GM18519 (cell line): ENCODE data around the gene ASZ1.

Experiments
- ATAC-seq: cut with Tn5 transposase; IDR thresholded peaks from one replicate; pipeline ENCODE4 v1.9.1; 2021; ENCODE audit warnings: mild to moderate bottlenecking, moderate library complexity; ENCODE audit not compliant: unreplicated experiment, low FRiP score

ASZ1 gene

DNA sequence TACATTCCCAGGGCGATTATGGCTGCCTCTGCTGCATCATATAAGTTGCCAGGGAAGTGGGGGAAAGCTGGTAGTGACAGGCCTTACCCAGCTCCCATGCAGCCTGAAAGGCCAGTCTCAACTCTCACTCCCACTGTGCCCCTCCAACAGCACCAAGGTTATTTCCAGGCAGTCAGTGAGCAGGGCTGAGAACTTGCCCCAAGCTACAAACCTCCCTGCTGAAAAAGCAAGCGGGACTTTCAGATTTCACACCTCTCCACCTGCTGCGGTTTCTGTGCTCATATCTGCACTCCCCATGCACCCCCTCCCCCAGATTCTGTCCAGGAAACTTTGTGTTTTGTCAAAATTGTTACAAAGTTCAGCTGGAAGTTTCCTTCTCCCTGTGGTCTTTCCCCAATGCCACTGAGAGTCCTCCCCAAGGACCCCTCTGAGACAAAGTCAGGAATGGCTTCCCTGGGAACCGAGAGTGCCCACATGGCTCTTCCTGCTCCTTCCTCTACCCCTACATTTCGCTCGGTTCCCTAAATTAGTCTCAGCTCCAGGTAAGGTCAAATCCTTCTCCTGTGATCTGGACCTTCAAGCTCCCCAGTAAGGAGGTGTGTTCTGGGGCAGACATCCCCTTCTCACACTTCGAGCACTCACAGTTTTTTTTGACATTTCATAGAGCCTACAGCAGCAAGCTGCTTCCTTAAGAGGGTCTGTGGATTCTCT, 79.2 kb downstream of the ASZ1 start:
- ATAC-seq, result peak; percentile 74

DNA sequence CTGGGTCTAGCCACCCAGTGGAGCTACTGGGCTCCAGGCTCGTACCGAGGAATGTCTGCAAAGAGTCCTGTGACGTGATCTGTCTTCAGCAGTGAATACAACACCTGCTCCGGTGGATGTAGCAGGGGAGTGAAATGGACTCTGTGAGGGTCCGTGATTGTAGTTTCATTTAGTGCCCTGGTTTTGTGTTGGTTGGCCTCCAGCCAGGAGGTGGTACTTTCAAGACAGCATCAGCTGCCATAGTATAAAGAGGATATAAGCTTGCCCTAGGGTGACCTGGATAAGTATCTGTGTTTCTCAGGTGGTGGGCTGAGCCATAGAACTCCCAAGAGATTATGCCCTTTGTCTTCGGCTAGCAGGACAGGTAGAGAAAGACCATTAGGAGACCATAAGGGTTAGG, 79.8 kb downstream of the ASZ1 start:
- ATAC-seq, result peak; percentile 17

DNA sequence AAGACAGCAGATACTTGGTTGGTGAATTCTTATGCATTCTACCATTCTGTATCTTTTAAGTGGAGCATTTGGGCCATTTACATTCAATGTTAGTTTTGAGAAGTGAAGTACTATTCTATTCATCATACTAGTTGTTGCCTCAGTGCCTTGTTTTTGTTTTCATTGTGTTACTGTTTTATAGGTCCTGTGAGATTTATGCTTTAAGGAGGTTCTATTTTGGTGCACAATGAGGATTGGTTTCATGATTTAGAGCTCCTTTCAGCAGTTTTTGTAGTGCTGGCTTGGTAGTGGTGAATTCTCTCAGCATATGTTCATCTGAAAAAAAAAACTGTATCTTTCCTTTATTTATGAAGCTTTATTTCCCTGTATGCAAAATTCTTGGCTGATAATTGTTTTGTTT, 81.1 kb downstream of the ASZ1 start:
- no peak for ATAC-seq

DNA sequence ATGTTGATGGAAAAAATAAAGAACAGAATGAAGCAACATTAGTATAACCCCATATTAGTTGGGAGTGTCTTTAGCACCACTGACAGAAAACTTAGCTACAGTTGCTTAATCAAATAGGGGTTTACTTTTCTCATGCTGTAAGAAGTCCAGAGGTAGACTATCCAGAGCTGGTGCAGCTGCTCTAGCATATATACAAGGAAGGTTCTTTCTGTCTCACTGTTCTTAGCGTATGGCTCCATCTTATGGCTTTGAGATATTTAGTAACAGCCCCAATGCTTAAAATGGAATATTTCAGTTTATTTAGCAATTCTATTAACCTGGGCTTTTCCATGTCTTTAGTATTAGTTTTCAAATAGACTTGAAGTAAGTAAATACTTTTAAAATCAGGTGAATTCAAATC, 89.3 kb downstream of the ASZ1 start:
- no peak for ATAC-seq

DNA sequence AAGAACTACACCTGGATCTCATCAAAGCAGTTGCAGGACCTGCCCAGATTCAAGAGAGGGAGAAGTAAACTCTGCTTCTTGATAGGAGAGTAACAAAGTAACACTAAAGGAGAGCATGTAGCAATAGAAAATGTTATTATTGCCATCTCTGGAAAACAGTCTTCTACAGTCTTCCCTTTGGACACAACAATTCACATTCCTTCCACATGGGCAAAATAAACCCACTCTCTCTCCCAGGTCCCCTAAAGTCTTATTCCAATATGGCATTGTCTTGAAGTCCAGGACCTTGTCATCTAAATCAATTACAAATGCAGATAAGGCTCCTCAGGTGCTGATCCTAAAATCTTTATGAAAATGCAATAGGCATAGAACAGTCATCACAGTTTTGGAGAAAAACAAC, 94.1 kb downstream of the ASZ1 start:
- ATAC-seq, result no peak

DNA sequence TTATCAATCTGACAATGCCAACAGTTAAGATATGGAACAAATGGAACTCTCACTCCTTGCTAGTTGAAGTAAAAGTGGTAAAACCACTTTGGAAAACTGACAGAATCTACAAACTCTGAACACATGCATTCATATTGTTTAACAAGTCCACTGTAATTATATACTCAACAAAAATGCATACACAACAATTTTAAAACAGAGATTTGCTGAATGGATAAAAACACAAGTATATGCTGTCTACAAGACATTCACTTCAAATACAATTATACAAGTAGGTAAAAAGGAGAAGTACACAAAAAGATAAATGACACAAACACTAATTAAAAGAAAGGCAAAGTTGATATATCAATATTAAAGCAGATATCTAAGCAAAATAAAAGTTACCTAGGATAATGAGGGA, 95.3 kb downstream of the ASZ1 start:
- ATAC-seq, result no peak

DNA sequence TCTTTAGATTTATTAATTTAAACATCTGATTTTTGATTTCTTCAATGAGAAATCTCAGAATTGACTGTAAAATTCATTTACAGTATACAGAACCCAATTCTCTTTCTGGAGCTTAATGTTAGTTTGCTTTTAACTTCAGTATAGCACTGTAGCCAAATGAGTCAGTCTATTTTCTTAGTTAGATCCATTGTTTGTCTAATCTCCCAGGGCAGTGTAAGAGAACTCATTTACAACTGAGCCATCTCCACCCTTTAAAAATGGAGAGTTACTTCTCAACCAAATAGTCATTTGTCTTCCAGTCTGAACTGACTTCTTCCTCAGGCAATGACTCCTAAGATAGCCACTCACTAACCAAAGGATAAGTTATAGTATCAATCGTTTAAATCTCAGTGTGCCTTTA, 101.5 kb downstream of the ASZ1 start:
- no peak for ATAC-seq

DNA sequence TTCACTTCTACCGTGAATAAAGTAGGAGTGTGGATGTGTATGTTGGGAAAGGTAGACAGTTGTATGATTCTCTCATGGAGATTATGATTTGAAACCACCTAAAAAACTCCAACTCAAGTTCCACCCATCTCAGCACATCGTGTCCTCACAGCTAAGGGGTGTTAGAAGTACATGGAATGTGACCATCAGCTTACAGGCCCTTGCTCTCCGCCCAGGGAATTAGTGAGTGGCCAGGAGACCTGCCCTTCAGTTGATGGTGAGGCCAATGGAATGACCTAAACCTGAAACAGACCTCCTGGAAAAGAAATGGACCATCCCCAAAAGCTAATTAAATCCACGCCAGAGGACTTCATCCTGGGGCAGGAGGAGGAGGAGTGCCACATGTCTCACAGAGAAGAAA, 102.3 kb downstream of the ASZ1 start:
- no peak for ATAC-seq

DNA sequence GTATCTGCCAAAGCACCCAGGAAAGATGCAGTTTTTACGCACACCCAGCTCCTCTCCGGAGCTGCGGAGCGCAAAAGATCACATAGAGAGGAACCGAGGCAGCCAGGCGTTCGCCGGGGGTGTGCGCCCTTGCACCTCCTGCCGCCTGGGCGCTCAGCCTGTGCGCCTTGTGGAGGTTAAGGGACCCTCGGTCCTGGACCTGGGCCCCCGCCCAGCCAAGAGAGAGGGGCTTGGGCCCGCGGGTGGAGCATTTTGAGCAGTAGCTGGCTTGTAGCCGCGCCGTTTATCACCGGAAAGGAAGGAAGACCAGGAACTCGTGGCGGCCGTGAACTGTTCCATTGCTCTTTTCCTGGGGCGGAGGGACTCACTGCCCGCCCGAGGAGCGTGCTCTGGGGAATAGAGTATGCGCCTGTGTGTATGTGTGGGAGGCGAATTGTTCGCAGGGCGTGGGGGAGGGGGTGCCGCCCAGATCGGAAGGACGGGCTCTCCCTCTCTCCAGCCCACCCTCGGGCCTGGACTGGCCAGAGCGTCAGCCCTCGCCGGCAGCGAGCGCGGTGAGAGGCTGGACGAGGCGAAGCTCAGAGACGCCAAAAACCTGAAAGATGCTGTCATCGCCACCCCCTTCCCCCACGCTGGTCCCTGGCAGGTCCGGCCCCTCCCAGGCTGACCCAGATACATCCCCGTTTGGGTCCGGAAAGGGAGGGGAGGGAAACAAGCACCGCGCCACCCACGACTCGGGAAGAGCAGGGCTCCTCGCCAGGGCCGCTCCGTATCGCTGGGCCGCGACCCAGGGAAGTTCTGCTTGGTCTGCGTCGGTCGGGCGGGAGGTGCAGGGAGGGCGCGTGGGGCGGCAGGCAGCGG, 103.2 kb downstream of the ASZ1 start:
- no peak for ATAC-seq

DNA sequence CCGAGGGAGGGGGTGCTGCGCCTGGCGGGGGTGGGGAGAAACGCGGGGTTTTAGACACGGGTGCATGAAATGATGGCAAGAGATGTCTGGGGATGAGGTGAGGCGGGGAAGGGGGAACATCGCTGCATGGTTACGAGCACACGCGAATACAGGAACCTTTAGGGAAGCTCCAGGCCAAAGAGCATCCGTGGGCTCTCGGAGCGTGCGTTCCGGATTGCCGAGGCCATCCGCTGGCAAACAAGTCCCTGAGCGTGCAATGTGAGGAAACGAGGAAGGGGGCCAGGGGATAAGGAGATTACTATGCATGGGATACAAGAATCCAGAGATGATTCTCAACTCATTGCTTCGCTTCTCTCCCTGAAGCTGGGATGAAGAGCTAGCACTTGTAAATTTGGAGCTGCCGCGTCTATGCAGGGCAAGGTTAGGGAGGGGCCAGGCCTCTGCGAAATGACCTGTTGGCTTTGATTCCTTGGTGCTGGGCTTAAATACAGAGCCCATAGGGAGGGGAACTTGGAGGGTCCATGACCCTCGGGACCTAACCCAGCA, 103.9 kb downstream of the ASZ1 start:
- no peak for ATAC-seq

DNA sequence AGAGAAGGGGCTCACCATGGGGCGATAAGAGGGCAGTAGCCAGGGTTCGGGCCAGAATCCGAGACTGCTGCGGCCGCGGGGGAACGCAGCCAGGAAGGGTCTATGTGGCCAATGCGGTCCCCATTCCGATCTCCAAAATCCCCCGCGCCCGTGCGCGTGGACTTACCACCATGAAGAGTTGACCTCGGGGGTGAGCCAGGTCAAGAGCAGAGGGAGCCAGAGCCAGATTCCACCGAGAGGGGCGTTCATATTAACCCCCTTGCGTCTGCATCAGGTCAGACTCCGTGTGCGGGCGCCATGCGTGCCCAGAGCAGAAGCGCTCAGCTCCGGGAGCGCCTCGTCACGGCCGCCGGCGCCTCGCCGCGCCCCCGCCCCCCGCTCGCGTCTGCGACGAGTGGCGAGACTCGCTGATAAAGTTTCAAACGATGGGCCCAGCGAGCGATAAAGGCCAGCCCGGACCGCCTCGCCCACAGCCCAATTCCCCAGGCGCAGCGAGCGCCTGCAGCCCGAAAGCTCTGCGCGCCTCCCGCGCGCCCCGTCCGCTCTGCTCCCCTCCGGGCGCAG, 104.5 kb downstream of the ASZ1 start, which contains the start of gene WNT2:
WNT2 (minus strand) TSS at position 318 of the 564 bp plus-strand sequence; CDS start at position 249, 69 bp downstream.
- ATAC-seq, result no peak

DNA sequence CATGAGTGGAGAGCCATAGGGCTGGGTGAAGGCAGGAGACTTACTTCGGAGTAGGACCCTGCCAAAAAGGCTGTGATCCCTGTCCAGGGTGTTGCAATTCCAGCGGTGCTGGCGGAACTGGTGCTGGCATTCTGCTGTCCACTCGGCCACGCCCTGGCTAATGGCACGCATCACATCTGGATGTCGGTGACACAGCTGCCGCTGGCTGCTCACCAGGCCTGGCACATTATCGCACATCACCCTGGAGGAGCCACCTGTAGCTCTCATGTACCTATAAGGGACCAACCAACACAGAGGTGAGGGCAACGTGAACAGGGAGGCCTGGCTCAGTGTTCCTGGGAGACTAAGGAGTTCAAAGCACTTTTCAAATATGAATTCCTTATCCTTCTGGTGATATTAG, 106.8 kb downstream of the ASZ1 start:
- no peak for ATAC-seq

DNA sequence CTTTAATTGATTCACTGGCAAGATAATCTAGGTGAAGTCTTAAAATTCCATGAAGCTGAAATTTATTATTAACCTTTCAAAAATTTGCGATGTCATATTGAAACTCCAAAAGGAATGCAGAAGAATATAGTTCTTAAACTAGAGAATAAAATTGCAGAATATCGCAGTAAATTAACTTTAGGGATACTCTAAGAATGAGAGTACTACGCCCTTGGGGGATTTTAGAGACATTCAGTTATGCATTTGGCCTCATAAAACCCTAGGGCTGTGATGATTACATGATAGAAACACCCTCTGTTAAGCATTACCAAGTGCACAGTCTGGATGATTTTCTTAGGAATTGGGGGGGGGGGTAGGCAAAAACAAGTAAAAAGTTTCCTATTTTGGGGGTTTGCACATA, 108.1 kb downstream of the ASZ1 start:
- ATAC-seq, result no peak

DNA sequence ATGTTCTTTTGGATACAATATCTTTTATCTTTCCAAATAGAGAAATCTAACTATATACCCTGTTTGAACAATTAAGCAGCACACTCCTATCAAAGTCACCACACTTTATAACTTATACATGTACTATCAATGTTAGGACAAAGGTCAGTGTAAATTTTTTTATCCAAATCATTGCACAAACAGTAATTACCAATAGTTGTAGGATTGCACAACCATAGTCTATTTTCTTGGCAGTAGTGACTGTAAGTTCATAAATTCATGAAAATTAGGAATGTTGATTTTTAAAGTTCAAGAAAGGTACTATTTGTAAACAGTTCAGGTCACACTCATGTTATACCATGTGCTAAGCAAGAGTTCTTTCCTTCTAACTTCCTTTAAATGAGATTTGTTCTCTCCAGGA, 113.7 kb downstream of the ASZ1 start:
- no peak for ATAC-seq
